GM18907 (cell line): ENCODE results near the gene NDUFAF8.

ENCODE experiments used
- ATAC-seq: cut with Tn5 transposase; IDR thresholded peaks from one replicate; pipeline ENCODE4 v1.9.1; 2021; ENCODE audit warnings: mild to moderate bottlenecking, moderate library complexity; ENCODE audit not compliant: unreplicated experiment

Gene NDUFAF8

GRCh38 chr17:81288715-81289114, 49.6 kb downstream of the NDUFAF8 start:
- ATAC-seq, result no peak

GRCh38 chr17:81289627-81290026, 50.5 kb downstream of the NDUFAF8 start:
- ATAC-seq, result no peak

- no peak for ATAC-seq
Measured at GRCh38 chr17:81290230-81290629, 51.1 kb downstream of the NDUFAF8 start.
